ENCODE data around the gene CRACR2B.

- no peak for TF ChIP-seq REST (IDR thresholded peaks at IDR 0.05; ENCODE audit: insufficient read depth in 1 of 2, low read depth in 2 of 2, low read length in 2 of 2)
- TF ChIP-seq SIN3A (IDR thresholded peaks at IDR 0.05; ENCODE audit: borderline replicate concordance, insufficient read depth, low read length): no peak
- TF ChIP-seq POLR2AphosphoS5 (IDR thresholded peaks at IDR 0.05; ENCODE audit: low read depth, low read length): no peak
- no peak for TF ChIP-seq TAF1 (IDR thresholded peaks at IDR 0.05; ENCODE audit: borderline replicate concordance, insufficient read depth, low read length)
Measured at GRCh38 chr11:862696-863022, 34.9 kb downstream of the CRACR2B start.

Measured in PFSK-1 (cell line).